HEK293 (cell line): ENCODE measurements around the gene LATS1.

ENCODE experiments used
- CTCF ChIA-PET: fragments of 350-600 bp; formaldehyde crosslinking; extraction: SDS; loops from one replicate; lab custom pipeline; 2021; ENCODE audit warnings: antibody characterized with exemption; lab: Yijun Ruan, JAX
- POLR2A ChIA-PET: fragments of 300-600 bp; formaldehyde crosslinking; extraction: SDS; loops from one replicate; lab custom pipeline; 2020; ENCODE audit warnings: antibody characterized with exemption, inconsistent platforms; lab: Yijun Ruan, JAX
- H3K27ac ChIP-seq: fragments of 200-500 bp; sonication (Bioruptor generic); 2 replicates; pipeline ENCODE4 v1.5.1; 2014; ENCODE audit warnings: low read depth, low read length, control low read depth, inconsistent platforms; ENCODE audit errors: extremely low read depth
- H3K36me3 ChIP-seq, 2 experiments: fragments of 200-500 bp in 1 of 2; sonication (Bioruptor generic) in 1 of 2; 1 replicate in 1 of 2; 2 replicates in 1 of 2; pipeline ENCODE4 v1.5.1; 2014 to 2017; ENCODE audit warnings: inconsistent platforms in 2 of 2, low read length in 2 of 2; ENCODE audit not compliant: control insufficient read depth in 2 of 2, insufficient read depth in 1 of 2
- H3K4me1 ChIP-seq: fragments of 200-500 bp; sonication (Bioruptor generic); 2 replicates; pipeline ENCODE4 v1.5.1; 2014; ENCODE audit warnings: mild to moderate bottlenecking, low read length, inconsistent platforms; ENCODE audit not compliant: control insufficient read depth, insufficient read depth
- H3K4me3 ChIP-seq: 2 replicates; pipeline ENCODE4 v1.5.1; 2011; ENCODE audit warnings: low read depth, mild to moderate bottlenecking, control low read depth, low read length, moderate library complexity
- H3K9me3 ChIP-seq: fragments of 200-500 bp; sonication (Bioruptor generic); 2 replicates; pipeline ENCODE4 v1.5.1; 2014; ENCODE audit warnings: low read depth, low read length, inconsistent platforms; ENCODE audit not compliant: control insufficient read depth, insufficient read depth
- GLI4 ChIP-seq: fragments of 450-650 bp; formaldehyde crosslinking; IDR thresholded peaks from 2 replicates; pipeline ENCODE4 v1.5.1; 2016; ENCODE audit warnings: missing biosample characterization, missing genetic modification characterization
- GLIS1 ChIP-seq: fragments of 450-650 bp; formaldehyde crosslinking; IDR thresholded peaks from 2 replicates; pipeline ENCODE4 v1.5.1; 2016; ENCODE audit warnings: missing biosample characterization, missing genetic modification characterization
- IKZF3 ChIP-seq: fragments of 450-650 bp; IDR thresholded peaks from 2 replicates; pipeline ENCODE4 v1.5.0; 2018; ENCODE audit warnings: missing biosample characterization, mild to moderate bottlenecking, missing genetic modification characterization, moderate library complexity
- KLF8 ChIP-seq: fragments of 450-650 bp; formaldehyde crosslinking; IDR thresholded peaks from 2 replicates; pipeline ENCODE4 v1.5.1; 2016; ENCODE audit warnings: missing biosample characterization, missing genetic modification characterization
- SCRT1 ChIP-seq: fragments of 450-650 bp; formaldehyde crosslinking; IDR thresholded peaks from 2 replicates; pipeline ENCODE4 v1.5.1; 2016; ENCODE audit warnings: missing biosample characterization, missing genetic modification characterization, borderline replicate concordance
- YY2 ChIP-seq: fragments of 450-650 bp; formaldehyde crosslinking; IDR thresholded peaks from 2 replicates; pipeline ENCODE4 v1.5.1; 2016; ENCODE audit warnings: missing biosample characterization, missing genetic modification characterization
- ZBTB17 ChIP-seq: fragments of 450-650 bp; formaldehyde crosslinking; IDR thresholded peaks from 2 replicates; pipeline ENCODE4 v1.5.1; 2016; ENCODE audit warnings: missing biosample characterization, missing genetic modification characterization
- ZFP3 ChIP-seq: fragments of 450-650 bp; formaldehyde crosslinking; IDR thresholded peaks from 2 replicates; pipeline ENCODE4 v1.5.1; 2016; ENCODE audit warnings: low read depth, missing biosample characterization, missing genetic modification characterization
- ZIC2 ChIP-seq: fragments of 450-650 bp; formaldehyde crosslinking; IDR thresholded peaks from 2 replicates; pipeline ENCODE4 v1.5.1; 2016; ENCODE audit warnings: missing biosample characterization, missing genetic modification characterization
- ZNF10 ChIP-seq: fragments of 450-650 bp; formaldehyde crosslinking; IDR thresholded peaks from 2 replicates; pipeline ENCODE4 v1.5.1; 2017; ENCODE audit warnings: missing biosample characterization, missing genetic modification characterization
- ZNF121 ChIP-seq: fragments of 450-650 bp; formaldehyde crosslinking; IDR thresholded peaks from 2 replicates; pipeline ENCODE4 v1.5.1; 2016; ENCODE audit warnings: missing biosample characterization, missing genetic modification characterization
- ZNF2 ChIP-seq: fragments of 450-650 bp; formaldehyde crosslinking; IDR thresholded peaks from 2 replicates; pipeline ENCODE4 v1.5.1; 2016; ENCODE audit warnings: missing biosample characterization, missing genetic modification characterization
- ZNF221 ChIP-seq: fragments of 450-650 bp; formaldehyde crosslinking; IDR thresholded peaks from 2 replicates; pipeline ENCODE4 v1.5.1; 2017; ENCODE audit warnings: missing biosample characterization, missing genetic modification characterization, borderline replicate concordance
- ZNF404 ChIP-seq: fragments of 450-650 bp; formaldehyde crosslinking; IDR thresholded peaks from 2 replicates; pipeline ENCODE4 v1.5.1; 2017; ENCODE audit warnings: missing biosample characterization, missing genetic modification characterization
- ZNF423 ChIP-seq: fragments of 450-650 bp; formaldehyde crosslinking; IDR thresholded peaks from 2 replicates; pipeline ENCODE4 v1.5.1; 2016; ENCODE audit warnings: missing biosample characterization, missing genetic modification characterization
- ZNF600 ChIP-seq: fragments of 450-650 bp; formaldehyde crosslinking; IDR thresholded peaks from 2 replicates; pipeline ENCODE4 v1.5.1; 2016; ENCODE audit warnings: missing biosample characterization, missing genetic modification characterization
- ZNF626 ChIP-seq: fragments of 450-650 bp; sonication (Bioruptor Pico); formaldehyde crosslinking; IDR thresholded peaks from 2 replicates; pipeline ENCODE4 v1.5.1; 2018; ENCODE audit warnings: missing biosample characterization, missing genetic modification characterization, inconsistent platforms
- ZNF664 ChIP-seq: fragments of 450-650 bp; formaldehyde crosslinking; IDR thresholded peaks from 2 replicates; pipeline ENCODE4 v1.5.1; 2016; ENCODE audit warnings: missing biosample characterization, missing genetic modification characterization
- ZNF76 ChIP-seq: fragments of 450-650 bp; formaldehyde crosslinking; IDR thresholded peaks from 2 replicates; pipeline ENCODE4; 2016; ENCODE audit warnings: low read depth, missing biosample characterization, missing genetic modification characterization, borderline replicate concordance
- ZNF776 ChIP-seq: fragments of 450-650 bp; formaldehyde crosslinking; IDR thresholded peaks from 2 replicates; pipeline ENCODE4 v1.5.0; 2017; ENCODE audit warnings: missing biosample characterization, missing genetic modification characterization, borderline replicate concordance
- ZNF777 ChIP-seq: fragments of 450-650 bp; formaldehyde crosslinking; IDR thresholded peaks from 2 replicates; pipeline ENCODE4 v1.5.1; 2017; ENCODE audit warnings: missing biosample characterization, missing genetic modification characterization, borderline replicate concordance
- ZNF830 ChIP-seq: fragments of 450-650 bp; IDR thresholded peaks from 2 replicates; pipeline ENCODE4 v1.5.0; 2018; ENCODE audit warnings: missing biosample characterization, missing genetic modification characterization, low read depth, mild to moderate bottlenecking, moderate library complexity
- ZSCAN30 ChIP-seq: fragments of 450-650 bp; IDR thresholded peaks from 2 replicates; pipeline ENCODE4 v1.5.1; 2018; ENCODE audit warnings: missing biosample characterization, mild to moderate bottlenecking, missing genetic modification characterization, moderate library complexity
- TF ChIP-seq, protein P1 (sequence below): fragments of 450-650 bp; formaldehyde crosslinking; IDR thresholded peaks from 2 replicates; pipeline ENCODE4 v1.5.1; 2016; ENCODE audit warnings: missing biosample characterization, missing genetic modification characterization
- TF ChIP-seq, protein P2 (sequence below): fragments of 450-650 bp; formaldehyde crosslinking; IDR thresholded peaks from 2 replicates; pipeline ENCODE4 v1.5.1; 2016; ENCODE audit warnings: missing biosample characterization, missing genetic modification characterization
- TF ChIP-seq, protein P3 (sequence below): fragments of 450-650 bp; IDR thresholded peaks from 2 replicates; pipeline ENCODE4 v1.5.1; 2018; ENCODE audit warnings: missing biosample characterization, missing genetic modification characterization
- TF ChIP-seq, protein P4 (sequence below): fragments of 450-650 bp; formaldehyde crosslinking; IDR thresholded peaks from 2 replicates; pipeline ENCODE4 v1.5.1; 2016; ENCODE audit warnings: missing biosample characterization, missing genetic modification characterization

LATS1 gene

DNA sequence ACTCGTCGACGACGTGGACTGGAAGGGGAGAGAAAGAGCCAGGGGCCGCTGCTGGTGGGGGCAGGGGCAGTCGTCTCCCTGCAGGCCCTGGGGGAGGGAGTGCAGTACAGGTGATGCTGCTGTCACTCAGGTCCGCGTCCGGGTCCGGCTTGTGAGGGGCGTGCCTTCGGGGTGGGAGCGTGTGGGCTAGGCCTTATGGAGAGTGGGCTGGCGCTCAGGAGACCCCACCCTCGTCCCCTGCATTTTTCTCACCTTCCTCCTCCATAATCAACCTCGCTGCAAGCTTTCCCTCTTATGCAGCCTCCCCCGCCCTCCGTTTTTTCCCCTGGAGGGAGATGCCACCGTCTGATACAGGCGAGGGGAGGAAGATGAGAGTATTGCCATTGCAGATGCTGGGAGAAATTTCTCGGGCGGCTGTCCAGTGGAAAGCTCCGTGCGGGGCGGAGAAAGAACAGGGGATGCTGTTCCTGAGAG lies 32.3 kb upstream of the LATS1 start (continued):
- TF ChIP-seq, protein P1, sequence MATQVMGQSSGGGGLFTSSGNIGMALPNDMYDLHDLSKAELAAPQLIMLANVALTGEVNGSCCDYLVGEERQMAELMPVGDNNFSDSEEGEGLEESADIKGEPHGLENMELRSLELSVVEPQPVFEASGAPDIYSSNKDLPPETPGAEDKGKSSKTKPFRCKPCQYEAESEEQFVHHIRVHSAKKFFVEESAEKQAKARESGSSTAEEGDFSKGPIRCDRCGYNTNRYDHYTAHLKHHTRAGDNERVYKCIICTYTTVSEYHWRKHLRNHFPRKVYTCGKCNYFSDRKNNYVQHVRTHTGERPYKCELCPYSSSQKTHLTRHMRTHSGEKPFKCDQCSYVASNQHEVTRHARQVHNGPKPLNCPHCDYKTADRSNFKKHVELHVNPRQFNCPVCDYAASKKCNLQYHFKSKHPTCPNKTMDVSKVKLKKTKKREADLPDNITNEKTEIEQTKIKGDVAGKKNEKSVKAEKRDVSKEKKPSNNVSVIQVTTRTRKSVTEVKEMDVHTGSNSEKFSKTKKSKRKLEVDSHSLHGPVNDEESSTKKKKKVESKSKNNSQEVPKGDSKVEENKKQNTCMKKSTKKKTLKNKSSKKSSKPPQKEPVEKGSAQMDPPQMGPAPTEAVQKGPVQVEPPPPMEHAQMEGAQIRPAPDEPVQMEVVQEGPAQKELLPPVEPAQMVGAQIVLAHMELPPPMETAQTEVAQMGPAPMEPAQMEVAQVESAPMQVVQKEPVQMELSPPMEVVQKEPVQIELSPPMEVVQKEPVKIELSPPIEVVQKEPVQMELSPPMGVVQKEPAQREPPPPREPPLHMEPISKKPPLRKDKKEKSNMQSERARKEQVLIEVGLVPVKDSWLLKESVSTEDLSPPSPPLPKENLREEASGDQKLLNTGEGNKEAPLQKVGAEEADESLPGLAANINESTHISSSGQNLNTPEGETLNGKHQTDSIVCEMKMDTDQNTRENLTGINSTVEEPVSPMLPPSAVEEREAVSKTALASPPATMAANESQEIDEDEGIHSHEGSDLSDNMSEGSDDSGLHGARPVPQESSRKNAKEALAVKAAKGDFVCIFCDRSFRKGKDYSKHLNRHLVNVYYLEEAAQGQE (tag by site-specific recombination) = peak; percentile 99
- TF ChIP-seq ZFP3 (tag by site-specific recombination) (no peak), ZNF2 (tag by site-specific recombination) (no peak), SCRT1 (tag by site-specific recombination) (peak; percentile 64; the same call in 1 of the 2 replicates), ZNF776 (tag by site-specific recombination) (no peak), ZNF600 (tag by site-specific recombination) (peak; percentile 32; the same call in 1 of the 2 replicates), ZBTB17 (tag by site-specific recombination) (peak; percentile 62; the same call in 1 of the 2 replicates), GLIS1 (peak; percentile 67), KLF8 (tag by site-specific recombination) (peak; percentile 87)
- TF ChIP-seq, protein P2, sequence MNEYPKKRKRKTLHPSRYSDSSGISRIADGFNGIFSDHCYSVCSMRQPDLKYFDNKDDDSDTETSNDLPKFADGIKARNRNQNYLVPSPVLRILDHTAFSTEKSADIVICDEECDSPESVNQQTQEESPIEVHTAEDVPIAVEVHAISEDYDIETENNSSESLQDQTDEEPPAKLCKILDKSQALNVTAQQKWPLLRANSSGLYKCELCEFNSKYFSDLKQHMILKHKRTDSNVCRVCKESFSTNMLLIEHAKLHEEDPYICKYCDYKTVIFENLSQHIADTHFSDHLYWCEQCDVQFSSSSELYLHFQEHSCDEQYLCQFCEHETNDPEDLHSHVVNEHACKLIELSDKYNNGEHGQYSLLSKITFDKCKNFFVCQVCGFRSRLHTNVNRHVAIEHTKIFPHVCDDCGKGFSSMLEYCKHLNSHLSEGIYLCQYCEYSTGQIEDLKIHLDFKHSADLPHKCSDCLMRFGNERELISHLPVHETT (tag by site-specific recombination) = no peak

DNA sequence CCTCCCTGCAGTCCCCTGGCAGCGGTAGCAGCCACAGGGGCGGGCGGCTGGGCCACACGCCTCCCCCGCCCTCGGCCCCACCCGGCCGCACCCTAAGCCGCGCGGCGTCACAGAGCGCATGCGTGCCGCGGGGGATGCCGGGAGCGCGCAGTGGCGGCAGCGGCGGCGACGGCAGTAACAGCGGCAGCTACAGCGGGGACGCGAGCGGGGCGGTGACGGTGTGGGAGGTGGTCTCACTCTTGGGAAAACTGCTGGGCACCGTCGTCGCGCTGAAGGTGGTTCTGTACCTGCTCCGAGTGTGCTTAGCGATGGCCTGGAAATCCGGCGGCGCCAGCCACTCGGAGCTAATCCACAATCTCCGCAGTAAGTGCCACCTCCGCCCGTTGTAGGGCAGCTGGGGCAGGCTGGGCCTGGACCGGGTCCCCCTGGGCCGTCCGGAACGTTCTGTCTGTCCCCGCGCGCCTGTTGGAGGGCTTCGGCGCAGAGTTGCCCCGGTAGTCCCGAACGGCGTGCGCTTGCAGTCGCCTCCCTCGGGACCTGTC lies 31.8 kb upstream of the LATS1 start, which contains the start of gene PCMT1:
TSS of gene PCMT1 (plus strand) at position 148 of the 542 bp plus-strand sequence. CDS start at position 309, 161 bp downstream.
- Histone ChIP-seq H3K9me3 (no peaks in the 10 kb centered on the region), H3K4me3 (peak within 1 kb of the TSS; percentile 97), H3K36me3 (peaks cover 0 to 11% of the 10 kb centered on the region in 2 experiments; a peak in 2 of 3 replicates), H3K4me1 (0 out of 2 replicates have a peak, but pooled peaks cover 3% of the 10 kb centered on the region), H3K27ac (peak within 1 kb of the TSS; percentile 89)
- ChIA-PET CTCF (interaction anchor here (0.7 kb wide), 1 partner anchor 1139 kb away, joined by 3 read pairs; no protein-coding TSS in a partner anchor), POLR2A (interaction anchor here (0.6 to 5.7 kb wide), 11 partner anchors 11 to 204 kb away, joined by 3 to 35 read pairs (median 3); partner anchors contain the start of genes GINM1, LATS1 and PPIL4)
- TF ChIP-seq GLIS1 = no peak
- TF ChIP-seq ZIC2 (tag by site-specific recombination) = no peak
- TF ChIP-seq, protein P3, sequence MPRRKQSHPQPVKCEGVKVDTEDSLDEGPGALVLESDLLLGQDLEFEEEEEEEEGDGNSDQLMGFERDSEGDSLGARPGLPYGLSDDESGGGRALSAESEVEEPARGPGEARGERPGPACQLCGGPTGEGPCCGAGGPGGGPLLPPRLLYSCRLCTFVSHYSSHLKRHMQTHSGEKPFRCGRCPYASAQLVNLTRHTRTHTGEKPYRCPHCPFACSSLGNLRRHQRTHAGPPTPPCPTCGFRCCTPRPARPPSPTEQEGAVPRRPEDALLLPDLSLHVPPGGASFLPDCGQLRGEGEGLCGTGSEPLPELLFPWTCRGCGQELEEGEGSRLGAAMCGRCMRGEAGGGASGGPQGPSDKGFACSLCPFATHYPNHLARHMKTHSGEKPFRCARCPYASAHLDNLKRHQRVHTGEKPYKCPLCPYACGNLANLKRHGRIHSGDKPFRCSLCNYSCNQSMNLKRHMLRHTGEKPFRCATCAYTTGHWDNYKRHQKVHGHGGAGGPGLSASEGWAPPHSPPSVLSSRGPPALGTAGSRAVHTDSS = no peak
- peak; percentile 79; the same call in 1 of the 2 replicates for TF ChIP-seq ZNF777 (tag by site-specific recombination)
- TF ChIP-seq ZFP3 (tag by site-specific recombination) = no peak
- peak; percentile 83; the same call in 1 of the 2 replicates for TF ChIP-seq GLI4
- TF ChIP-seq ZNF76 = peak; percentile 91
- TF ChIP-seq ZNF830 (tag by site-specific recombination) = no peak
- no peak for TF ChIP-seq ZNF404 (tag by site-specific recombination)
- no peak for TF ChIP-seq ZNF626
- TF ChIP-seq ZNF10 = no peak
- TF ChIP-seq ZSCAN30 (tag by site-specific recombination) = no peak
- peak; percentile 64 for TF ChIP-seq ZNF121 (tag by site-specific recombination)
- TF ChIP-seq ZNF664 (tag by site-specific recombination) = no peak
- TF ChIP-seq, protein P4, sequence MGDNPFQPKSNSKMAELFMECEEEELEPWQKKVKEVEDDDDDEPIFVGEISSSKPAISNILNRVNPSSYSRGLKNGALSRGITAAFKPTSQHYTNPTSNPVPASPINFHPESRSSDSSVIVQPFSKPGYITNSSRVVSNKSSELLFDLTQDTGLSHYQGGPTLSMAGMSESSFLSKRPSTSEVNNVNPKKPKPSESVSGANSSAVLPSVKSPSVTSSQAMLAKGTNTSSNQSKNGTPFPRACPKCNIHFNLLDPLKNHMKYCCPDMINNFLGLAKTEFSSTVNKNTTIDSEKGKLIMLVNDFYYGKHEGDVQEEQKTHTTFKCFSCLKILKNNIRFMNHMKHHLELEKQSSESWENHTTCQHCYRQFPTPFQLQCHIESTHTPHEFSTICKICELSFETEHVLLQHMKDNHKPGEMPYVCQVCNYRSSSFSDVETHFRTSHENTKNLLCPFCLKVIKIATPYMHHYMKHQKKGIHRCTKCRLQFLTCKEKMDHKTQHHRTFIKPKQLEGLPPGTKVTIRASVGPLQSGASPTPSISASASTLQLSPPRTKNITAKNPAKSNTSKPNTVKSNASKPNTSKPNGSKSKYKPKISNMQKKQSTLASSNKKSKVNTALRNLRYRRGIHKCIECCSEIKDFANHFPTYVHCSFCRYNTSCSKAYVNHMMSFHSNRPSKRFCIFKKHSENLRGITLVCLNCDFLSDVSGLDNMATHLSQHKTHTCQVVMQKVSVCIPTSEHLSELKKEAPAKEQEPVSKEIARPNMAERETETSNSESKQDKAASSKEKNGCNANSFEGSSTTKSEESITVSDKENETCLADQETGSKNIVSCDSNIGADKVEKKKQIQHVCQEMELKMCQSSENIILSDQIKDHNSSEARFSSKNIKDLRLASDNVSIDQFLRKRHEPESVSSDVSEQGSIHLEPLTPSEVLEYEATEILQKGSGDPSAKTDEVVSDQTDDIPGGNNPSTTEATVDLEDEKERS (tag by site-specific recombination) = 0 out of 2 replicates have a peak, but pooled peaks have one; percentile 46
- TF ChIP-seq IKZF3 (tag by site-specific recombination) = no peak
- peak; percentile 72 for TF ChIP-seq YY2
- 0 out of 2 replicates have a peak, but pooled peaks have one; percentile 7 for TF ChIP-seq ZNF423 (tag by site-specific recombination)
- TF ChIP-seq ZNF221 (tag by site-specific recombination) = no peak
